NB4 (cell line): Measurements from ENCODE around the gene DDX51.

ENCODE experiments used
- CTCF ChIP-seq: IDR thresholded peaks from one replicate; pipeline ENCODE4 v1.5.1; 2012; ENCODE audit warnings: low read depth, low read length
- MAX ChIP-seq: IDR thresholded peaks from 2 replicates; pipeline ENCODE4 v1.6.1; 2011; ENCODE audit warnings: low read depth, low read length
- MYC ChIP-seq: IDR thresholded peaks from 2 replicates; pipeline ENCODE4 v1.6.1; 2011; ENCODE audit warnings: low read depth, low read length
- POLR2A ChIP-seq: IDR thresholded peaks from 2 replicates; pipeline ENCODE4 v1.6.1; 2011; ENCODE audit warnings: mild to moderate bottlenecking; ENCODE audit not compliant: insufficient read length; ENCODE audit errors: extremely low read depth

GRCh38 chr12:132175496-132176384 is 31.6 kb upstream of the DDX51 start:
- TF ChIP-seq CTCF (no peak), POLR2A (no peak), MAX (no peak), MYC (no peak)
